ENCODE results near the gene ERC2.

Gene ERC2

GRCh38 chr3:55521738-55522421, 946.4 kb downstream of the ERC2 start:
- no peak overlapping the region for H3K27ac ChIP-seq
- TF ChIP-seq CTCF (IDR thresholded peaks at IDR 0.05) (no peak), ZFX (IDR thresholded peaks at IDR 0.05; ENCODE audit: borderline replicate concordance) (no peak)

GRCh38 chr3:55521064-55521737, 947.1 kb downstream of the ERC2 start:
- TF ChIP-seq CTCF (IDR thresholded peaks at IDR 0.05) = no peak
- no peak for TF ChIP-seq ZFX (IDR thresholded peaks at IDR 0.05; ENCODE audit: borderline replicate concordance)
- no peak overlapping the region for H3K27ac ChIP-seq

- H3K27ac ChIP-seq = no peak overlapping the region
Measured at GRCh38 chr3:55519019-55519418, 949.2 kb downstream of the ERC2 start.

GRCh38 chr3:55518451-55518850, 949.8 kb downstream of the ERC2 start:
- H3K27ac ChIP-seq = no peak overlapping the region
- TF ChIP-seq ZFX (IDR thresholded peaks at IDR 0.05; ENCODE audit: borderline replicate concordance) (no peak), CTCF (IDR thresholded peaks at IDR 0.05) (no peak)

More at GRCh38 chr3:55519019-55519418, 949.2 kb downstream of the ERC2 start:
- TF ChIP-seq ZFX (IDR thresholded peaks at IDR 0.05; ENCODE audit: borderline replicate concordance) (no peak), CTCF (IDR thresholded peaks at IDR 0.05) (no peak)

GRCh38 chr3:55516392-55517030, 951.8 kb downstream of the ERC2 start:
- H3K27ac ChIP-seq = no peak overlapping the region
- no peak for TF ChIP-seq ZFX (IDR thresholded peaks at IDR 0.05; ENCODE audit: borderline replicate concordance)
- TF ChIP-seq CTCF (IDR thresholded peaks at IDR 0.05) = no peak

GRCh38 chr3:55515550-55516246, 952.6 kb downstream of the ERC2 start:
- no peak overlapping the region for H3K27ac ChIP-seq
- TF ChIP-seq CTCF (IDR thresholded peaks at IDR 0.05) (no peak), ZFX (IDR thresholded peaks at IDR 0.05; ENCODE audit: borderline replicate concordance) (no peak)

Measured in 22Rv1 (cell line).